Body of pancreas (tissue), 4 donors: ENCODE data around the gene NUBP1. TPM values are rescaled to one million over a fixed set of nuclear protein-coding genes. Genes with fewer than 3 reads are reported as not detected.

Source experiments
- ATAC-seq: fragments of 150-250 bp; one replicate; pipeline ENCODE4 v1.9.1; 2016
- DNase-seq, 4 donors: peaks; one replicate each; pipeline ENCODE4 v3.0.0-alpha.2; 2019
- H3K27ac ChIP-seq, 4 donors: fragments of 200-600 bp; sonication (generic); 1 replicate in 3 of 4; 2 replicates in 1 of 4; pipeline versions ENCODE4 v1.5.1 to v1.6.1; 2016 to 2019; ENCODE audit warnings: mild to moderate bottlenecking in 1 of 4, mixed read lengths in 1 of 4, moderate library complexity in 1 of 4
- H3K27me3 ChIP-seq, 2 donors: fragments of 200-600 bp; sonication (generic); one replicate each; pipeline ENCODE4 v1.6.0; 2016; ENCODE audit warnings: mild to moderate bottlenecking in 1 of 2
- H3K36me3 ChIP-seq, 2 donors: fragments of 200-600 bp; sonication (generic); replicated peaks in 1 of 2; 2 replicates each; pipeline ENCODE4 v1.5.1; 2016; ENCODE audit warnings: low read depth in 2 of 2; ENCODE audit not compliant: insufficient read depth in 1 of 2
- H3K4me1 ChIP-seq: fragments of 200-600 bp; sonication (generic); one replicate; pipeline ENCODE4 v1.6.0; 2016
- H3K4me3 ChIP-seq, 2 donors: fragments of 200-600 bp; sonication (generic); 1 replicate in 1 of 2; 2 replicates in 1 of 2; pipeline ENCODE4 v1.5.1; 2016 to 2019
- H3K9me3 ChIP-seq, 3 donors: fragments of 200-600 bp; sonication (generic); 1 replicate in 2 of 3; 2 replicates in 1 of 3; pipeline ENCODE4 v1.5.1; 2016
- POLR2A ChIP-seq, 3 donors: fragments of 450-650 bp; IDR thresholded peaks; one replicate each; pipeline ENCODE4 v1.6.1; 2016; ENCODE audit warnings: antibody characterized with exemption in 3 of 3, mild to moderate bottlenecking in 2 of 3
- WGBS, 2 donors: methylation state at CpG; one replicate each; pipeline ENCODE4 v1.1.5; 2017; 5-methylcytosine and 5-hydroxymethylcytosine counted together
- intact Hi-C: fragments of 100-400 bp; cut with DNase I; formaldehyde crosslinking; loops from one replicate; pipeline ENCODE4 v1.15.1; 2023
- total RNA-seq, 2 donors: library from RNA; depleted of rRNA; stranded (reverse); fragments of >200 nt; gene quantifications; one replicate each; pipeline ENCODE4 v1.1.0, GENCODE V29; 2016
- TF ChIP-seq, protein P1 (sequence below), 7 experiments: fragments of 450-650 bp in 4 of 7; fragments of 200-600 bp in 3 of 7; sonication (generic) in 3 of 7; IDR thresholded peaks; one replicate each; pipeline ENCODE4 v1.5.1; 2016 to 2019; ENCODE audit warnings: antibody characterized with exemption in 7 of 7

The NUBP1 gene
- total RNA-seq, 2 donors from 2014 or later: 13.8 to 31.9 TPM

DNA sequence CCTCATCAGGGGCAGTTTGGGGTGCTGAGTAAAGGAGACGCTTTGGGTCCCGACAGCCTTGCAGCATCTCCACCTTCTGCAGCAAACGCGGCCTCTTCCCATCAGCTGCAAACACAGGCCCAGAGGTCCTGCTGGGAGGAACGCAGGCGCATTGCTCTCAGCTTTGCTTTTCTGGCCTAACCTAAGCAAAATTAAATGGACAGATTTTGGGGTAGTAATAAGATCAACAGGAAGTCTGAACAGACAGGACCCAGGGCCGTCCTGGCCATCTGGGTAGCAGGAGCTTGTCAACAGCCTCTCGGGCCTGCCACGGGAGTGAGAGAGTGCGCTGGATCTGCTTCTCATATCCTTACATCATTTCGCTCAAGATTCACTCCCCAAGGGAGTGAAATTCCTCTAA, 7.2 kb downstream of the NUBP1 start:
- ATAC-seq: no peak
- Histone ChIP-seq H3K4me3 (no peak overlapping the region), H3K4me1 (peaks cover 9% of the 10 kb centered on the region), H3K9me3 (no peaks in the 10 kb centered on the region), H3K27me3 (no peaks in the 10 kb centered on the region), H3K27ac (peak overlapping the region in 1 of 4 donors; percentile 49), H3K36me3 (peaks cover 5 to 8% of the 10 kb centered on the region in 2 donors)
- no peak for DNase-seq
- TF ChIP-seq, protein P1, sequence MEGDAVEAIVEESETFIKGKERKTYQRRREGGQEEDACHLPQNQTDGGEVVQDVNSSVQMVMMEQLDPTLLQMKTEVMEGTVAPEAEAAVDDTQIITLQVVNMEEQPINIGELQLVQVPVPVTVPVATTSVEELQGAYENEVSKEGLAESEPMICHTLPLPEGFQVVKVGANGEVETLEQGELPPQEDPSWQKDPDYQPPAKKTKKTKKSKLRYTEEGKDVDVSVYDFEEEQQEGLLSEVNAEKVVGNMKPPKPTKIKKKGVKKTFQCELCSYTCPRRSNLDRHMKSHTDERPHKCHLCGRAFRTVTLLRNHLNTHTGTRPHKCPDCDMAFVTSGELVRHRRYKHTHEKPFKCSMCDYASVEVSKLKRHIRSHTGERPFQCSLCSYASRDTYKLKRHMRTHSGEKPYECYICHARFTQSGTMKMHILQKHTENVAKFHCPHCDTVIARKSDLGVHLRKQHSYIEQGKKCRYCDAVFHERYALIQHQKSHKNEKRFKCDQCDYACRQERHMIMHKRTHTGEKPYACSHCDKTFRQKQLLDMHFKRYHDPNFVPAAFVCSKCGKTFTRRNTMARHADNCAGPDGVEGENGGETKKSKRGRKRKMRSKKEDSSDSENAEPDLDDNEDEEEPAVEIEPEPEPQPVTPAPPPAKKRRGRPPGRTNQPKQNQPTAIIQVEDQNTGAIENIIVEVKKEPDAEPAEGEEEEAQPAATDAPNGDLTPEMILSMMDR (IDR thresholded peaks at IDR 0.05): no peak
- no peak for TF ChIP-seq POLR2A (IDR thresholded peaks at IDR 0.05)
- intact Hi-C loops: no loop called here
- 87 to 88% methylated on average over 10 to 11 of the region's 11 CpGs for WGBS, 2 donors

DNA sequence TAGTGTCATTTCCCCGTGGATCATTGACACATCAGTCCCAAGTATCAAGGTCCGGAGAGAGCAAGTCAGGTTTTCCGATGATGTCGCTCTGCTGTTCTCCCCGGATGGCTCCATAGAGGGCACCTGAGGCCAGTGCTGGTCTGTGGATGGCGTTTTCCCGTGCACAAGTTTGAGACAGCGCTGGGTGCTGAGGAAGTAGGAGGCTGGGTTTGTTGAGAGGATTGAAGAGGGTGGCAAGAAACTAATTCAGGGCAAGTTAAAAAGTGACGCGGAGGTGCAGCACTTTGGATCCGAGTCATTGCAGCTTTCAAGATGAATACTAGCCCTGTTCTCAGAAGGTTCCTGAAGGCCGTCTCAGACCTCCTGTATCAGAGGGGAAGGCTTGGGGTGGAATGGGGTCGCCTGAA, 7.7 kb downstream of the NUBP1 start:
- TF ChIP-seq, protein P1 (IDR thresholded peaks at IDR 0.05): no peak
- no peak for TF ChIP-seq POLR2A (IDR thresholded peaks at IDR 0.05)
- H3K4me3 ChIP-seq: no peak overlapping the region
- no peak overlapping the region for H3K27ac ChIP-seq
- H3K36me3 ChIP-seq: peaks cover 5 to 8% of the 10 kb centered on the region in 2 donors
- intact Hi-C loops: no loop called here
- H3K9me3 ChIP-seq: no peaks in the 10 kb centered on the region
- ATAC-seq: no peak
- H3K4me1 ChIP-seq: peaks cover 4% of the 10 kb centered on the region
- H3K27me3 ChIP-seq: no peaks in the 10 kb centered on the region
- DNase-seq: no peak
- 75 to 79% methylated on average over 13 of the region's 13 CpGs for WGBS, 2 donors

DNA sequence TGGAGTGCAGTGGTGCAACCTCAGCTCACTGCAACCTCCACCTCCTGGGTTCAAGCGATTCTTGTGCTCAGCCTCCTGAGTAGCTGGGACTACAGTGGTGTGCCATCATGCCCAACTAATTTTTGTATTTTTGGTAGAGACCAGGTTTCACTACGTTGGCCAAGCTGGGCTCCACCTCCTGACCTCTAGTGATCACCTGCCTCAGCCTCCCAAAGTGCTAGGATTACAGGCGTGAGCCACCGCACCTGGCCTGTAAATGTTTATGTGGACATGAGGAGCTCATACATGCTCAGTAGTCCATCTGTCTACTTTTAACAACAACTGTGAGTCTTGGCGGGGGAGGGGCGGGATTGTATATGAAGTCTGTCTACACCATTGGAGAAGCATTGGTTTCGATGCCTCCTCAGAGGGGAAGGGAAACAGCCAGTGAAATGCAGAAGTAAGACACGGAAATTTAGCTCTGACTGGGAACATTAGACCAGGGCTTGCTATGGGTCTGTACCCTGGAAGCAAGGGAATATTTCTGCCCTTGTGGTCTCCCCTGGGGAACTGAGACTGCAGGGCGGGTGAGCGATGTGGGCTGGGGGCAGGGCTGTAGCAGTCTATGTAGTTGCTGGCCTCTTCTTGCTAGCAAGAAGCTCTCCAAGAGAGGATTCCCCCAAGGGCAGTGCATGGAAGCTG, 9.3 kb downstream of the NUBP1 start:
- Histone ChIP-seq H3K27me3 (no peaks in the 10 kb centered on the region), H3K36me3 (peaks cover 11 to 15% of the 10 kb centered on the region in 2 donors), H3K4me1 (no peaks in the 10 kb centered on the region), H3K9me3 (no peaks in the 10 kb centered on the region), H3K27ac (peak overlapping the region in 1 of 4 donors; percentile 27), H3K4me3 (no peak overlapping the region)
- WGBS, 2 donors: 84 to 86% methylated on average over 7 to 10 of the region's 10 CpGs
- intact Hi-C loops: no loop called here
- TF ChIP-seq, protein P1 (IDR thresholded peaks at IDR 0.05): no peak
- no peak for TF ChIP-seq POLR2A (IDR thresholded peaks at IDR 0.05)
- no peak for ATAC-seq
- peak in 2 of 4 donors; percentile 39 to 82 for DNase-seq

DNA sequence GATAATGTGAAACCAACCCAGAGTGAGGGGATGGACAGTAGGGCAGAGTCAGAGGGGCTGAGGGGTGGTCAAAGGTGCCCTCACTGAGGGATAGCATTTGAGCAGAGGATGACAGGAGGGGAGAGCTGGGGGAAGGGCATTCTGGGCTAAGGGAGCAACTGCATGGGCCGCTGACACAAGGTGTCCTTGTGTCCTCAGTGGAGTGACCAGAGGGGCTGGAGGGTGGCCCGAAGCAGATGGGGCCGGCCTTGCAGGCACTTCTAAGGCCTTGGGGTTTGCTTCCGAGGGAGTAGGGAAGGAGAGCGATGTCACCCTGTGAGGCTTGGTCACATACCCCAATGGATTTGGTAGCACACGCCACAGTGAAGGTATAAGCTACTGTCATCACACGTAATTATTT, 10.0 kb downstream of the NUBP1 start:
- ATAC-seq: no peak
- DNase-seq: no peak
- Histone ChIP-seq H3K4me1 (no peaks in the 10 kb centered on the region), H3K36me3 (peaks cover 8 to 20% of the 10 kb centered on the region in 2 donors), H3K4me3 (no peak overlapping the region), H3K27me3 (no peaks in the 10 kb centered on the region), H3K9me3 (no peaks in the 10 kb centered on the region), H3K27ac (peak overlapping the region in 1 of 4 donors; percentile 27)
- 89 to 92% methylated on average over 7 of the region's 7 CpGs for WGBS, 2 donors
- intact Hi-C loops: no loop called here
- TF ChIP-seq, protein P1 (IDR thresholded peaks at IDR 0.05): no peak
- no peak for TF ChIP-seq POLR2A (IDR thresholded peaks at IDR 0.05)

DNA sequence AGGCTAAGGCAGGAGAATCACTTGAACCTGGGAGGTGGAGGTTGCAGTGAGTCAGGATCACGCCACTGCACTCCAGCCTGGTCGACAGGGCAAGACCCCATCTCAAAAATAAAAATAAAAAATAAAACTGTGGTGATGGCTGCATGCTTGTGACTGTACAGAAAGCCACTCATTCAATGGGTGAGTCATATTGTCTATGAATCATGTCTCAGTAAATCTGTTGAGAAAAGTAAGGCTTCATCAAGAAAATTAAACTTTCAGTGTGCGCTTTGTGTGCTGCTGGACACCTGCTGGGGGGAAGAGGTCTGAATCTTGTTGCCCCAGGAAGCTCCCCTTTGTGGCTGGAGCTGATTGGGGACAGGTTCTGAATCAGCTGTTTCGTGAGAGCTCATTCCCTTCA, 11.3 kb downstream of the NUBP1 start:
- Histone ChIP-seq H3K4me3 (no peak overlapping the region), H3K4me1 (no peaks in the 10 kb centered on the region), H3K36me3 (peaks cover 13 to 31% of the 10 kb centered on the region in 2 donors), H3K27me3 (no peaks in the 10 kb centered on the region), H3K27ac (no peak overlapping the region), H3K9me3 (no peaks in the 10 kb centered on the region)
- DNase-seq (no peak), ATAC-seq (no peak)
- TF ChIP-seq, protein P1 (IDR thresholded peaks at IDR 0.05): no peak
- 87 to 91% methylated on average over 4 of the region's 4 CpGs for WGBS, 2 donors
- intact Hi-C loops: no loop called here
